H7 (cell line): ENCODE results near the gene GNAI3. TPM values are rescaled to one million over a fixed set of nuclear protein-coding genes. Genes with fewer than 3 reads are reported as not detected.

ENCODE experiments used
- total RNA-seq: library from RNA; depleted of rRNA; stranded (reverse); fragments of >200 nt; shearing (Covaris generic); gene quantifications from 2 replicates; pipeline ENCODE4 v1.2.3, GENCODE V29; 2014; rRNA removed

The GNAI3 gene
- total RNA-seq, 1 experiment from 2014 or later, result 13.3 TPM

Other genes starting within 250 kb of the GNAI3 start
- not detected in 2 replicates for gene MYBPHL, start 241.6 kb upstream of the GNAI3 start, total RNA-seq
- 12.4 and 15.9 TPM in 2 replicates for gene SORT1, start 150.7 kb upstream of the GNAI3 start, total RNA-seq
- gene PSMA5, start 122.2 kb upstream of the GNAI3 start, total RNA-seq, result 141 and 142 TPM in 2 replicates
- gene SYPL2, start 82.1 kb upstream of the GNAI3 start, total RNA-seq, result 1.1 and 4.4 TPM in 2 replicates
- 9.6 and 9.9 TPM in 2 replicates for gene ATXN7L2, start 64.7 kb upstream of the GNAI3 start, total RNA-seq
- 3.1 and 4.2 TPM in 2 replicates for gene CYB561D1, start 54.5 kb upstream of the GNAI3 start, total RNA-seq
- 1.1 and 1.9 TPM in 2 replicates for gene AMIGO1, start 38.9 kb upstream of the GNAI3 start, total RNA-seq
- gene GPR61, start 8.7 kb upstream of the GNAI3 start, total RNA-seq, result 0.17 TPM in 1 of 2 replicates, not detected in the other
- not detected in 2 replicates for gene GNAT2, start 71.0 kb downstream of the GNAI3 start, total RNA-seq
- gene AMPD2, start 71.2 kb downstream of the GNAI3 start, total RNA-seq, result 78.0 and 83.7 TPM in 2 replicates
- 31.2 and 43.2 TPM in 2 replicates for gene GSTM4, start 107.5 kb downstream of the GNAI3 start, total RNA-seq
- 10.8 and 17.7 TPM in 2 replicates for gene GSTM2, start 119.4 kb downstream of the GNAI3 start, total RNA-seq
- not detected in 2 replicates for gene GSTM1, start 139.2 kb downstream of the GNAI3 start, total RNA-seq
- not detected in 2 replicates for gene GSTM5, start 163.6 kb downstream of the GNAI3 start, total RNA-seq
- gene GSTM3, start 192.4 kb downstream of the GNAI3 start, total RNA-seq, result 24.7 and 27.3 TPM in 2 replicates
- gene EPS8L3, start 215.3 kb downstream of the GNAI3 start, total RNA-seq, result not detected in 2 replicates